Keratinocyte (primary cell): ENCODE results near the gene TMEM242. TPM values are rescaled to one million over a fixed set of nuclear protein-coding genes. Genes with fewer than 3 reads are reported as not detected.

Experiments used
- DNase-seq: peaks from one replicate; pipeline ENCODE4 v3.0.0-alpha.2; 2011; ENCODE audit warnings: low read depth, missing footprints, low spot score
- FAIRE-seq: peaks from 2 replicates; lab custom pipeline; 2011; peaks lifted over from hg19 to GRCh38; lab: Jason Lieb, UNC
- H2AFZ ChIP-seq: 2 replicates; pipeline ENCODE4 v1.6.0; 2012; ENCODE audit warnings: low read length, control low read depth, inconsistent platforms; ENCODE audit not compliant: control insufficient read depth
- H3K27ac ChIP-seq: 2 replicates; pipeline ENCODE4 v1.5.1; 2011; ENCODE audit warnings: low read length; ENCODE audit not compliant: control insufficient read depth, insufficient read depth
- H3K27me3 ChIP-seq: 3 replicates; pipeline ENCODE4 v1.6.0; 2011; ENCODE audit warnings: low read length; ENCODE audit not compliant: control insufficient read depth, insufficient read depth; ENCODE audit errors: extremely low read depth
- H3K36me3 ChIP-seq, 2 experiments: 2 replicates in 1 of 2; 3 replicates in 1 of 2; pipeline ENCODE4 v1.5.1; 2011; ENCODE audit warnings: low read length in 2 of 2, mild to moderate bottlenecking in 1 of 2; ENCODE audit not compliant: control insufficient read depth in 2 of 2, insufficient read depth in 2 of 2; ENCODE audit errors: extremely low read depth in 1 of 2
- H3K4me1 ChIP-seq: 3 replicates; pipeline ENCODE4 v1.5.1; 2011; ENCODE audit warnings: low read length; ENCODE audit not compliant: control insufficient read depth, insufficient read depth; ENCODE audit errors: extremely low read depth
- H3K4me2 ChIP-seq: 3 replicates; pipeline ENCODE4 v1.6.0; 2011; ENCODE audit warnings: low read depth, low read length; ENCODE audit not compliant: control insufficient read depth, insufficient read depth; ENCODE audit errors: extremely low read depth
- H3K4me3 ChIP-seq, 3 experiments: fragments of 200-600 bp in 1 of 3; sonication (generic) in 1 of 3; 2 replicates in 2 of 3; 3 replicates in 1 of 3; pipeline ENCODE4 v1.5.1; 2011 to 2016; ENCODE audit warnings: low read length in 3 of 3, mild to moderate bottlenecking in 3 of 3, control low read depth in 2 of 3, inconsistent platforms in 1 of 3, low read depth in 1 of 3, mixed read lengths in 1 of 3, mixed run types in 1 of 3, moderate library complexity in 1 of 3; ENCODE audit not compliant: control insufficient read depth in 2 of 3, insufficient read depth in 2 of 3; ENCODE audit errors: extremely low read depth in 1 of 3
- H3K79me2 ChIP-seq: 2 replicates; pipeline ENCODE4 v1.6.0; 2012; ENCODE audit warnings: low read length; ENCODE audit not compliant: control insufficient read depth, insufficient read depth
- H3K9ac ChIP-seq: 3 replicates; pipeline ENCODE4 v1.6.0; 2011; ENCODE audit warnings: low read length; ENCODE audit not compliant: control insufficient read depth, insufficient read depth; ENCODE audit errors: extremely low read depth
- H3K9me1 ChIP-seq: 3 replicates; pipeline ENCODE4 v1.6.0; 2011; ENCODE audit warnings: low read length; ENCODE audit not compliant: control insufficient read depth, insufficient read depth; ENCODE audit errors: extremely low read depth
- H3K9me3 ChIP-seq: 2 replicates; pipeline ENCODE4 v1.5.1; 2012; ENCODE audit warnings: low read depth, low read length; ENCODE audit not compliant: control insufficient read depth
- H4K20me1 ChIP-seq: 3 replicates; pipeline ENCODE4 v1.6.0; 2011; ENCODE audit warnings: low read length; ENCODE audit not compliant: control insufficient read depth, insufficient read depth; ENCODE audit errors: extremely low read depth
- EZH2 ChIP-seq: IDR thresholded peaks from one replicate; pipeline ENCODE4 v1.6.1; 2012; ENCODE audit warnings: inconsistent platforms, mild to moderate bottlenecking, low read length, moderate library complexity
- dilution Hi-C: fragments of 300-500 bp; cut with MboI; formaldehyde crosslinking; loops from one replicate; pipeline ENCODE4 v1.7.0; 2020; ENCODE audit warnings: low sequenced_read_pairs; ENCODE audit not compliant: extremely low pct_ligation_motif_present
- polyA plus RNA-seq, 5 experiments: library from polyadenylated mRNA; depleted of rRNA in 3 of 5; stranded (reverse) in 3 of 5; stranded (forward) in 1 of 5; unstranded in 1 of 5; fragments of >200 nt; gene quantifications; 1 replicate in 1 of 5; 2 replicates in 3 of 5; 3 replicates in 1 of 5; pipeline versions ENCODE4 v1.2.1 to v1.2.3, GENCODE V29; 2011 to 2012; ENCODE audit warnings: missing spikeins in 2 of 5, low read depth in 1 of 5, low replicate concordance in 1 of 5
- TF ChIP-seq, protein P1 (sequence below), 3 experiments: IDR thresholded peaks in 1 of 3; conservative IDR thresholded peaks in 1 of 3; optimal IDR thresholded peaks in 1 of 3; 2 replicates in 2 of 3; 3 replicates in 1 of 3; pipeline versions ENCODE3 to v1.5.1; 2011; ENCODE audit warnings: low read length in 3 of 3, mild to moderate bottlenecking in 3 of 3, moderate library complexity in 2 of 3, control low read depth in 1 of 3, inconsistent platforms in 1 of 3; ENCODE audit not compliant: insufficient read depth in 2 of 3; ENCODE audit errors: extremely low read depth in 1 of 3

The TMEM242 gene
- polyA plus RNA-seq, 1 donor (not counting 4 experiments of a cell fraction or from before 2014, with no cell fraction given): 11.0 TPM

DNA sequence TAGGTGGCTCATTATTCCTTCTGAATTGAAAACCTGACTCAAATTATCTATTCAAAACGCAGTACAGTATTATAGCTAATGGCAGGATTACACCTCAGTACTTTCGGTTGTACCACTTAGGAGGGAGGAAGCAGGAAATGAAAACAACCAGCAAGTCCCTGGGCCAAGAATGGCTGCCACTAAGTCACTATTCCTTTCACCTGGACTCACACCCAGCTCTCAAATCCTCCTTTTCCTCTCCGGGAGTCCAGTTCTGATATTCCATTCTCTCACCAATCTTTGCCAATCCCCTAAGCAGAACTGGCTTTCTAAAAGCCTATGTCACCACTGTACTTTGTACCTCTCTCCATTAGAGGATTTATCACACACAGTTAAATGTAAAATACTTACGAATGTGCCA, 20.6 kb downstream of the TMEM242 start:
- Histone ChIP-seq H3K27me3 (no peaks in the 10 kb centered on the region), H3K36me3 (peaks cover 0 to 3% of the 10 kb centered on the region in 2 experiments), H3K27ac (no peak overlapping the region), H3K4me2 (no peak overlapping the region), H3K9me1 (no peaks in the 10 kb centered on the region), H3K9ac (no peak overlapping the region), H3K9me3 (no peaks in the 10 kb centered on the region), H3K4me3 (no peak overlapping the region), H3K79me2 (no peaks in the 10 kb centered on the region), H3K4me1 (peaks cover 16% of the 10 kb centered on the region), H4K20me1 (no peaks in the 10 kb centered on the region), H2AFZ (no peak overlapping the region)
- DNase-seq: no peak
- dilution Hi-C loops: no loop called here
- FAIRE-seq: no peak
- TF ChIP-seq EZH2: no peak
- TF ChIP-seq, protein P1, sequence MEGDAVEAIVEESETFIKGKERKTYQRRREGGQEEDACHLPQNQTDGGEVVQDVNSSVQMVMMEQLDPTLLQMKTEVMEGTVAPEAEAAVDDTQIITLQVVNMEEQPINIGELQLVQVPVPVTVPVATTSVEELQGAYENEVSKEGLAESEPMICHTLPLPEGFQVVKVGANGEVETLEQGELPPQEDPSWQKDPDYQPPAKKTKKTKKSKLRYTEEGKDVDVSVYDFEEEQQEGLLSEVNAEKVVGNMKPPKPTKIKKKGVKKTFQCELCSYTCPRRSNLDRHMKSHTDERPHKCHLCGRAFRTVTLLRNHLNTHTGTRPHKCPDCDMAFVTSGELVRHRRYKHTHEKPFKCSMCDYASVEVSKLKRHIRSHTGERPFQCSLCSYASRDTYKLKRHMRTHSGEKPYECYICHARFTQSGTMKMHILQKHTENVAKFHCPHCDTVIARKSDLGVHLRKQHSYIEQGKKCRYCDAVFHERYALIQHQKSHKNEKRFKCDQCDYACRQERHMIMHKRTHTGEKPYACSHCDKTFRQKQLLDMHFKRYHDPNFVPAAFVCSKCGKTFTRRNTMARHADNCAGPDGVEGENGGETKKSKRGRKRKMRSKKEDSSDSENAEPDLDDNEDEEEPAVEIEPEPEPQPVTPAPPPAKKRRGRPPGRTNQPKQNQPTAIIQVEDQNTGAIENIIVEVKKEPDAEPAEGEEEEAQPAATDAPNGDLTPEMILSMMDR (optimal IDR thresholded peaks at IDR 0.05 in 1 of 3, IDR thresholded peaks at IDR 0.05 in 1 of 3, conservative IDR thresholded peaks at IDR 0.05 in 1 of 3; ENCODE audit: extremely low read depth in 1 of 3, insufficient read depth in 2 of 3, low read length in 3 of 3): no peak

- peaks cover 13% of the 10 kb centered on the region for H3K79me2 ChIP-seq
- no peaks in the 10 kb centered on the region for H3K9me3 ChIP-seq
- no peak for DNase-seq
- no peak for FAIRE-seq
- H3K4me3 ChIP-seq: no peak overlapping the region
- H3K36me3 ChIP-seq: peaks cover 0 to 1% of the 10 kb centered on the region in 2 experiments
- H3K9ac ChIP-seq: no peak overlapping the region
- no peaks in the 10 kb centered on the region for H3K27me3 ChIP-seq
- dilution Hi-C loops: no loop called here
- no peaks in the 10 kb centered on the region for H4K20me1 ChIP-seq
- peaks cover 2% of the 10 kb centered on the region for H3K9me1 ChIP-seq
- H3K4me1 ChIP-seq: peaks cover 17% of the 10 kb centered on the region
- no peak overlapping the region for H3K27ac ChIP-seq
- H2AFZ ChIP-seq: no peak overlapping the region
- TF ChIP-seq, protein P1 (optimal IDR thresholded peaks at IDR 0.05 in 1 of 3, IDR thresholded peaks at IDR 0.05 in 1 of 3, conservative IDR thresholded peaks at IDR 0.05 in 1 of 3; ENCODE audit: extremely low read depth in 1 of 3, insufficient read depth in 2 of 3, low read length in 3 of 3): no peak
- no peak for TF ChIP-seq EZH2
- no peak overlapping the region for H3K4me2 ChIP-seq
Observed at GRCh38 chr6:157300436-157300835, 22.9 kb downstream of the TMEM242 start.
